K562 (cell line): ENCODE results near the gene HDLBP. TPM values are rescaled to one million over a fixed set of nuclear protein-coding genes. Genes with fewer than 3 reads are reported as not detected.

Experiments
- ATAC-seq: fragments of 200-7000 bp; cut with Tn5 transposase; 3 replicates; pipeline ENCODE4 v1.9.1; 2020; ENCODE audit warnings: moderate library complexity
- BruUV-seq: library from RNA; stranded (reverse); fragments of 400-500 nt; replicated peaks from 2 replicates; lab custom pipeline; 2021; lab: Mats Ljungman, UMichigan
- CTCF ChIA-PET: fragments of 300-600 bp; formaldehyde crosslinking; extraction: SDS; loops from one replicate; lab custom pipeline; 2021; ENCODE audit warnings: low intra/inter-chr PET ratio; lab: Yijun Ruan, JAX
- POLR2A ChIA-PET: fragments of 300-600, 350-650 bp; sonication (Branson Sonifier 250); formaldehyde crosslinking; extraction: SDS; loops from one replicate; lab custom pipeline; 2021; ENCODE audit warnings: antibody characterized with exemption, inconsistent platforms; lab: Yijun Ruan, JAX
- DNase-seq, 4 experiments: peaks; one replicate each; pipeline versions ENCODE4 v3.0.0 to v3.0.0-alpha.2; 2011 to 2018; ENCODE audit warnings: low spot score in 3 of 4, mixed read lengths in 3 of 4; ENCODE audit errors: extremely low read depth in 1 of 4
- FAIRE-seq: peaks from 2 replicates; lab custom pipeline; 2011; peaks lifted over from hg19 to GRCh38; lab: Jason Lieb, UNC
- H2AFZ ChIP-seq: 2 replicates; pipeline ENCODE4 v1.6.0; 2011; ENCODE audit warnings: low read depth, low read length, control low read depth, inconsistent platforms
- H3K27ac ChIP-seq: fragments of 200-600 bp; 3 replicates; pipeline ENCODE4 v1.8.0; 2011; ENCODE audit warnings: low read depth, mild to moderate bottlenecking, control low read depth, inconsistent platforms, low read length, moderate library complexity, mixed read lengths; ENCODE audit errors: extremely low read depth
- H3K27me3 ChIP-seq, 2 experiments: fragments of 300-600 bp in 1 of 2; 2 replicates in 1 of 2; 3 replicates in 1 of 2; pipeline versions ENCODE4 v1.6.0 to v1.8.0; 2011; ENCODE audit warnings: inconsistent platforms in 2 of 2, low read length in 2 of 2, mild to moderate bottlenecking in 1 of 2, mixed read lengths in 1 of 2, moderate library complexity in 1 of 2; ENCODE audit not compliant: control insufficient read depth in 2 of 2, insufficient read depth in 2 of 2
- H3K36me3 ChIP-seq: fragments of 300-600 bp; 3 replicates; pipeline ENCODE4 v1.8.0; 2011; ENCODE audit warnings: mild to moderate bottlenecking, low read length, inconsistent platforms; ENCODE audit not compliant: control insufficient read depth, insufficient read depth
- H3K4me1 ChIP-seq, 2 experiments: fragments of 200-600 bp in 1 of 2; replicated peaks in 1 of 2; 2 replicates in 1 of 2; 3 replicates in 1 of 2; pipeline versions ENCODE4 v1.5.1 to v1.8.0; 2011; ENCODE audit warnings: inconsistent platforms in 2 of 2, low read length in 2 of 2, mild to moderate bottlenecking in 1 of 2, mixed read lengths in 1 of 2, moderate library complexity in 1 of 2; ENCODE audit not compliant: control insufficient read depth in 2 of 2, insufficient read depth in 2 of 2
- H3K4me2 ChIP-seq: 2 replicates; pipeline ENCODE4 v1.6.1; 2011; ENCODE audit warnings: low read length, control low read depth, inconsistent platforms, mixed read lengths; ENCODE audit not compliant: insufficient read depth
- H3K4me3 ChIP-seq: fragments of 200-600 bp; sonication (generic), shearing (Covaris generic); 2 replicates; pipeline ENCODE4 v1.5.1; 2016; ENCODE audit warnings: control low read depth, inconsistent platforms
- H3K79me2 ChIP-seq: fragments of 200-600 bp; 3 replicates; pipeline ENCODE4 v1.8.0; 2011; ENCODE audit warnings: low read length, inconsistent platforms; ENCODE audit not compliant: control insufficient read depth, insufficient read depth
- H3K9ac ChIP-seq, 2 experiments: 2 replicates each; pipeline versions ENCODE4 v1.6.0 to v1.6.1; 2011; ENCODE audit warnings: low read depth in 2 of 2, low read length in 2 of 2, control low read depth in 1 of 2, inconsistent platforms in 1 of 2, mild to moderate bottlenecking in 1 of 2, mixed read lengths in 1 of 2; ENCODE audit not compliant: insufficient read depth in 1 of 2
- H3K9me1 ChIP-seq: one replicate; pipeline ENCODE4 v1.6.0; 2011; ENCODE audit warnings: inconsistent platforms, mild to moderate bottlenecking, low read length, moderate library complexity; ENCODE audit not compliant: control insufficient read depth, insufficient read depth
- H3K9me3 ChIP-seq: replicated peaks from 2 replicates; pipeline ENCODE4 v1.5.1; 2011; ENCODE audit warnings: low read depth, low read length, inconsistent platforms; ENCODE audit not compliant: control insufficient read depth, insufficient read depth
- H4K20me1 ChIP-seq: replicated peaks from 2 replicates; pipeline ENCODE4 v1.6.1; 2011; ENCODE audit warnings: low read length, inconsistent platforms, mixed read lengths; ENCODE audit not compliant: control insufficient read depth, insufficient read depth
- BRF2 ChIP-seq: IDR thresholded peaks from 3 replicates; pipeline ENCODE4 v1.6.1; 2011; ENCODE audit warnings: borderline replicate concordance, mild to moderate bottlenecking; ENCODE audit not compliant: insufficient read length, insufficient read depth
- CBX5 ChIP-seq: IDR thresholded peaks from 2 replicates; pipeline ENCODE4 v1.6.1; 2014; ENCODE audit warnings: low read depth, borderline replicate concordance
- ELF2 ChIP-seq: fragments of 250-450 bp; sonication (Bioruptor Pico); IDR thresholded peaks from 2 replicates; pipeline ENCODE4 v1.5.0; 2021; ENCODE audit warnings: mild to moderate bottlenecking
- GATA2 ChIP-seq: sonication (generic); formaldehyde crosslinking; IDR thresholded peaks from 2 replicates; pipeline ENCODE4 v1.4.0; 2020; ENCODE audit warnings: mild to moderate bottlenecking, missing genetic modification reagents
- HINFP ChIP-seq: fragments of 450-650 bp; conservative IDR thresholded peaks from 2 replicates; pipeline ENCODE4 v1.6.1; 2016; ENCODE audit warnings: missing genetic modification characterization, low read depth, mild to moderate bottlenecking, control low read depth, missing compliant biosample characterization
- MCM7 ChIP-seq, 2 experiments: fragments of 450-650 bp; IDR thresholded peaks; 2 replicates each; pipeline ENCODE4 v1.6.1; 2016 to 2018
- SLC30A9 ChIP-seq: fragments of 250-450 bp; sonication (Bioruptor Pico); IDR thresholded peaks from 2 replicates; pipeline ENCODE4 v1.8.0; 2022; ENCODE audit warnings: mild to moderate bottlenecking, moderate library complexity
- SP1 ChIP-seq: sonication (generic); formaldehyde crosslinking; IDR thresholded peaks from 2 replicates; pipeline ENCODE4 v1.8.1; 2022; ENCODE audit warnings: mild to moderate bottlenecking, missing genetic modification reagents
- TOE1 ChIP-seq, 2 experiments: fragments of 450-650 bp in 1 of 2; sonication (generic) in 1 of 2; formaldehyde crosslinking in 1 of 2; IDR thresholded peaks; 2 replicates each; pipeline versions ENCODE4 v1.7.1 to v1.8.0; 2016 to 2022; ENCODE audit warnings: borderline replicate concordance in 2 of 2, mild to moderate bottlenecking in 2 of 2, antibody characterized with exemption in 1 of 2, inconsistent platforms in 1 of 2, low read depth in 1 of 2, missing genetic modification reagents in 1 of 2, moderate library complexity in 1 of 2
- ZNF133 ChIP-seq: fragments of 250-450 bp; sonication (Bioruptor Pico); IDR thresholded peaks from 2 replicates; pipeline ENCODE4 v1.4.0; 2020; ENCODE audit warnings: mild to moderate bottlenecking
- ZNF184 ChIP-seq: sonication (generic); formaldehyde crosslinking; IDR thresholded peaks from 2 replicates; pipeline ENCODE4 v1.5.0; 2020; ENCODE audit warnings: missing genetic modification reagents
- ZNF24 ChIP-seq: fragments of 450-650 bp; IDR thresholded peaks from 2 replicates; pipeline ENCODE4 v1.6.1; 2016
- ZNF778 ChIP-seq: fragments of 450-650 bp; formaldehyde crosslinking; IDR thresholded peaks from 2 replicates; pipeline ENCODE4 v1.4.0; 2020; ENCODE audit warnings: mild to moderate bottlenecking, moderate library complexity
- WGBS: fragments of 100-300 bp; shearing (Covaris generic); methylation state at CpG from one replicate; pipeline ENCODE4 v1.1.6; 2016; ENCODE audit warnings: low coverage, mixed read lengths; ENCODE audit not compliant: insufficient coverage; ENCODE audit errors: missing lambda C conversion rate; 5-methylcytosine and 5-hydroxymethylcytosine counted together
- in situ Hi-C: fragments of 300-500 bp; cut with MboI; formaldehyde crosslinking; loops from 4 replicates; pipeline ENCODE4 v1.15.0; 2018; ENCODE audit warnings: inconsistent platforms, mixed read lengths
- intact Hi-C: fragments of 100-400 bp; cut with micrococcal nuclease; formaldehyde crosslinking; loops from 2 replicates; pipeline ENCODE4 v1.14.2; 2022
- polyA plus RNA-seq, 8 experiments: library from polyadenylated mRNA; depleted of rRNA in 4 of 8; stranded (reverse) in 5 of 8; unstranded in 3 of 8; fragments of >200 nt; fragmentation: Nextera tagmentation in 2 of 8; fragmentation: Illumina TruSeq in 1 of 8; extraction: Ambion mirVana in 2 of 8; extraction: Trizol in 1 of 8; gene quantifications; 2 replicates each; pipeline versions ENCODE4 v1.2.1 to v1.2.3, GENCODE V29; 2011 to 2014; ENCODE audit warnings: inconsistent platforms in 1 of 8, missing spikeins in 1 of 8
- total RNA-seq, 7 experiments: library from RNA; depleted of rRNA in 6 of 7; stranded (reverse); fragments of >200 nt in 6 of 7; fragmentation: Illumina TruSeq in 2 of 7; extraction: Trizol in 2 of 7; gene quantifications; 2 replicates each; pipeline versions ENCODE4 v1.2.1 to v1.2.3, GENCODE V29; 2011 to 2021; ENCODE audit warnings: low replicate concordance in 1 of 7

HDLBP gene
- total and polyA plus RNA-seq, 9 of the 15 experiments (the other 6 are each of a cell fraction or from before 2014, with no cell fraction given), result 24.4 to 378 (median 146) TPM

DNA sequence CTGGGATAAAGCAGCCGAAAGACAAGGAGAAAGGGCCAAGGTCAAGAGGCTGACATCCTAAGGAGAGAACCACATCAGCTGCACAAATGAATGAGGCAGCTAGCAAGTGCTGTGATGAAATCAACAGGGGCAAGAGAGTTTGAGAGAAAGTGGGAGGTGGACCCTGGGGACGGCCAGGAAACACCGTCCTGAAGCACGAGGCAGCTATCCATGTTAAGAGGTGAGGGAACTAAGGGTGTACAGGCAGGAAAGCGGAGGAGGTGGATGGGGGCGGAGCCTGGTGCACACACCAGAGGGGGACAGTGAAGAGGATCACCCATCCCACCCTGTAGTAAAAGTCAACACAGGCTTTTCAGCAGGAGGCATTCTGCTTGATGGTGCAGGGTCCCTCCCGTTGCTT lies 52.4 kb downstream of the HDLBP start:
- Histone ChIP-seq H3K27me3 (no peaks in the 10 kb centered on the region), H3K9me3 (no peaks in the 10 kb centered on the region), H3K36me3 (peaks cover 85% of the 10 kb centered on the region), H3K27ac (no peak overlapping the region), H3K4me2 (no peak overlapping the region), H3K9ac (no peak overlapping the region), H2AFZ (no peak overlapping the region), H3K4me3 (no peak overlapping the region), H3K9me1 (no peaks in the 10 kb centered on the region), H3K79me2 (peaks cover 13% of the 10 kb centered on the region; the same call in 2 of the 3 replicates), H3K4me1 (no peaks in the 10 kb centered on the region), H4K20me1 (no peaks in the 10 kb centered on the region; the same call in 1 of the 2 replicates)
- ChIA-PET CTCF (no interaction called here), POLR2A (no interaction called here)
- DNase-seq (no peak), FAIRE-seq (no peak), ATAC-seq (no peak)
- BruUV-seq, result no TSS peak
- TF ChIP-seq MCM7 (IDR thresholded peaks at IDR 0.05) (no peak), HINFP (tag) (no peak), TOE1 (IDR thresholded peaks at IDR 0.05; ENCODE audit: borderline replicate concordance) (no peak), TOE1 (CRISPR knock-in tag; IDR thresholded peaks at IDR 0.05; ENCODE audit: borderline replicate concordance, low read depth) (no peak), ELF2 (CRISPR knock-in tag) (no peak), GATA2 (CRISPR knock-in tag) (no peak), ZNF778 (CRISPR knock-in tag) (no peak), ZNF24 (no peak), ZNF184 (CRISPR knock-in tag) (no peak), SP1 (CRISPR knock-in tag) (no peak), SLC30A9 (CRISPR knock-in tag) (no peak), ZNF133 (CRISPR knock-in tag) (no peak), CBX5 (no peak), BRF2 (no peak)
- no CpG with 5 or more reads among the region's 7 CpGs for WGBS
- intact Hi-C loops (no loop called here), in situ Hi-C loops (no loop called here)
